Mucosa of descending colon (tissue), 3 donors: ENCODE measurements around the gene CCDC141. TPM values are rescaled to one million over a fixed set of nuclear protein-coding genes. Genes with fewer than 3 reads are reported as not detected.

ENCODE experiments used
- ATAC-seq: fragments of 200-7000 bp; cut with Tn5 transposase; one replicate; pipeline ENCODE4 v1.9.1; 2020; ENCODE audit warnings: mild to moderate bottlenecking, moderate library complexity
- DNase-seq, 3 donors: peaks; one replicate each; pipeline ENCODE4 v3.0.0-alpha.2; 2020
- H3K36me3 ChIP-seq: fragments of 200-600 bp; one replicate; pipeline ENCODE4 v1.8.0; 2021; ENCODE audit warnings: low read depth, mild to moderate bottlenecking
- H3K4me1 ChIP-seq: fragments of 200-600 bp; one replicate; pipeline ENCODE4 v1.8.0; 2021; ENCODE audit warnings: low read depth, mild to moderate bottlenecking
- H3K4me3 ChIP-seq: fragments of 200-600 bp; one replicate; pipeline ENCODE4 v1.8.0; 2021; ENCODE audit warnings: mild to moderate bottlenecking
- H3K9me3 ChIP-seq: fragments of 200-600 bp; one replicate; pipeline ENCODE4 v1.8.0; 2021; ENCODE audit warnings: mild to moderate bottlenecking
- CTCF ChIP-seq: fragments of 200-600 bp; IDR thresholded peaks from one replicate; pipeline ENCODE4 v1.8.0; 2022; ENCODE audit warnings: antibody characterized with exemption, mild to moderate bottlenecking
- intact Hi-C, 2 donors: fragments of 100-400 bp; cut with DNase I in 1 of 2; cut with micrococcal nuclease in 1 of 2; formaldehyde crosslinking; loops; one replicate each; pipeline versions ENCODE4 v1.11.0 to v1.11.1; 2022; cut with DNase I, micrococcal nuclease
- total RNA-seq, 3 donors: library from RNA; stranded (reverse); fragmentation: NEBNext Ultra II Directional in 2 of 3; extraction: Animal tissue kit (Norgen Biotek cat#: 25700) in 2 of 3; gene quantifications; one replicate each; pipeline versions ENCODE4 v1.2.1 to v1.2.4, GENCODE V29; 2021 to 2023
- donor health status: DM: no; HTN: no; CAD: no; lungs with moderate emphysema.
- donor health status: DM: no; HTN: no; CAD: no.
- donor health status: DM: no; HTN: yes; CAD: no.

The CCDC141 gene
- total RNA-seq, 3 donors from 2014 or later, result 1.5 to 7.4 (median 1.8) TPM

DNA sequence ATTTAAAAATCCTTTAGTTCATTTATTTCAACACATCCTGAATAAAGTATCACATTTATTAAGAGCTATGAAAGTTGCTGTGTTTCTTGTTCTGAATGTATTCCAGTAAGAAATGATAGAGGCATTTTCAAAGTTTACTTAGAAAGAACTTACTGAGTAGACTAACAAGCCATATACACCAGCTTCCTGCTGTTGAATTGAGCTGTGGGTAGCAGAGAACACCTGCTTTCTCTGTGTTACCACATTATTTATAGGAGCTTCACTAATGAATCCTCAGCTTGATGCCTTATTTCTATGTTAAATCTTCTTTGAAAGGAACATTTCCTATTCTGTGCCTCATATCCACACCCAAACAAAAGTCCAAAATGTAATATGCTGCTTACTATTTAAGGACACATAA is 115.4 kb downstream of the CCDC141 start:
- intact Hi-C loops, result no loop called here
- peaks cover 2% of the 10 kb centered on the region for H3K9me3 ChIP-seq
- no peak for DNase-seq
- no peak for TF ChIP-seq CTCF
- ATAC-seq, result no peak
- H3K36me3 ChIP-seq, result no peaks in the 10 kb centered on the region
- no peaks in the 10 kb centered on the region for H3K4me1 ChIP-seq
- no peak overlapping the region for H3K4me3 ChIP-seq

DNA sequence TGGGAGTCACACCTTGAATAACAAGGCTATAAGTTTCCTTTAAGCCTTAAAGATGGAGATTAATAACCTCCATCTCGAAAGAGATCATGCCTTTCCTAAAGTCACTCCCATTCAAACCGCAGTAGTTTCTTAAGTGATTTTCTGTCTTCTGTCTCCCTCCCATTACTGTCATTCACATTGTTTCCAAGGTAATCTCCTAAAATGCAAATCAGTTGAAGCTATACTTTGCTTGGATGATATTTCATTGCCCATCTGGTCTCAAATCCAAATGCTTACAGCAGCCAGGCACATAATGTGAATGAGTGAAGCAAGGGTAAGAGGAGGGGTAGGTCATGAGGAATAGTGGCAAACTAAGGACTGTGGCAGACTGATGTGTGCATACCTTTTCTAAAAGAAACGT is 116.4 kb downstream of the CCDC141 start:
- Histone ChIP-seq H3K4me1 (no peaks in the 10 kb centered on the region), H3K4me3 (no peak overlapping the region), H3K9me3 (peaks cover 2% of the 10 kb centered on the region), H3K36me3 (no peaks in the 10 kb centered on the region)
- intact Hi-C loops, result no loop called here
- ATAC-seq (no peak), DNase-seq (no peak)
- TF ChIP-seq CTCF, result no peak

DNA sequence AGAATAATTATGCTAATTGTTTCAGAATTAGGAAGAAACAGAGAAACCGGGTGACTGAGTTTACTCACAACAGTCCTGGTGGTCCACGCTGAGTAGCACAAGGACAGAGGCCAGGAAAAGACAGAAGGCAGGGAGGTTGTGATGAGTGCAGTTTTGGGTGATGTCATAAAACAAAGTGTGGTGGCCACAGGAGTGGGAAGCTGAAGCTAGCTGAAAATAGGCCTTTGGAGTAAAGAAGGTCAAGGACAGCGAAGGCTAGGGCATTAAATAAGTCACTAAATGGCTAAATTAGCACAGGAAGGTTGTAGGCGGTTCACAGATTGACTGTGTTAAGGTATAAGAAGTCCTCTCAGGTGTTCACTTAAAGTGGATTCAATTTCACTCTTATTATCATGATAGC is 121.9 kb downstream of the CCDC141 start:
- H3K9me3 ChIP-seq, result peaks cover 2% of the 10 kb centered on the region
- intact Hi-C loops, result no loop called here
- TF ChIP-seq CTCF, result no peak
- H3K36me3 ChIP-seq, result no peaks in the 10 kb centered on the region
- DNase-seq, result no peak
- H3K4me3 ChIP-seq, result no peak overlapping the region
- H3K4me1 ChIP-seq, result no peaks in the 10 kb centered on the region
- no peak for ATAC-seq

DNA sequence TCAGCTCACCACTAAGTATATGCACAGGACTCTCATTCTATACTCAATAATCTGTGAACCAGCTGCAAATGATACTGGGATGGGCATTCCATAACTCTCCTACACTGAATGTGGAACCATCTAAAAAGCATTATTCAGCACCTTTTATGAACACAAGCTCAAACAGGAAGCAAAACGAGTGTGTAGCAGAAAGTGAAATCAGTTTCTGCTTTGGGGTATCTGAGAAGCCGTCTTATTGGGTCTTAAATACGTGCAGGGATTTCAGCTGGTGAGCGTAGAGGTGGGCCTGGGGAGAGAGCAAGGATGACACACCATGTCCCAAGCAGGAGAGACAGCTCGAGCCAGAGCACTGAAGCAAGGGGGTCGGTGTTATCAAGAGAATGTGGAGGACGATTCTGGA is 122.8 kb downstream of the CCDC141 start:
- no peaks in the 10 kb centered on the region for H3K36me3 ChIP-seq
- H3K9me3 ChIP-seq, result peaks cover 2% of the 10 kb centered on the region
- TF ChIP-seq CTCF, result no peak
- no peak overlapping the region for H3K4me3 ChIP-seq
- DNase-seq (no peak), ATAC-seq (no peak)
- no peaks in the 10 kb centered on the region for H3K4me1 ChIP-seq
- intact Hi-C loops, result no loop called here

- H3K4me3 ChIP-seq, result no peak overlapping the region
- intact Hi-C loops, result no loop called here
- TF ChIP-seq CTCF, result no peak
- DNase-seq (no peak), ATAC-seq (no peak)
- H3K9me3 ChIP-seq, result no peaks in the 10 kb centered on the region
- H3K4me1 ChIP-seq, result no peaks in the 10 kb centered on the region
- no peaks in the 10 kb centered on the region for H3K36me3 ChIP-seq
Measured at GRCh38 chr2:178924817-178925216, 125.1 kb downstream of the CCDC141 start.

DNA sequence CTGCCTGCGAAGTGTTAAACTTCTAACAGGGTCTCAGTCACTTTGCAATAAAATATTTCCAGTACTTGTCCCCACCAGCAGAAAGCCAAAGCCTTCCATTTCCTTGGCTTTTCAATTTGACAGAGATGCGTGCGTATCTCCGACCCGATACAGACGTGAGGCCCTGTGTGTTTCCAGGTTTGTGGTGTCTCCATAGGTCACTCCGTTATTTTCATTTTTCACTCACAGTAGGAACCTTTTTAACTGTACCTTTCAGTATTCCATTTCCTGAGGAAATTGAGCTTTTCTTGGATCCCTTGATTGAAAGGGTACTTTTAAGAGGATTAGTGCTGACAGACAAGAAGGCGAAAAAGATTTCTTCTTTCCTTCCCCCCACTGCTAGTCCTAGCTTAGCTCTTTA is 126.4 kb downstream of the CCDC141 start:
- Histone ChIP-seq H3K36me3 (no peaks in the 10 kb centered on the region), H3K4me3 (no peak overlapping the region), H3K9me3 (no peaks in the 10 kb centered on the region), H3K4me1 (no peaks in the 10 kb centered on the region)
- DNase-seq (no peak), ATAC-seq (no peak)
- no peak for TF ChIP-seq CTCF
- intact Hi-C loops, result no loop called here
